ENCODE measurements around the gene CASTOR1.

- TF ChIP-seq, protein P1, sequence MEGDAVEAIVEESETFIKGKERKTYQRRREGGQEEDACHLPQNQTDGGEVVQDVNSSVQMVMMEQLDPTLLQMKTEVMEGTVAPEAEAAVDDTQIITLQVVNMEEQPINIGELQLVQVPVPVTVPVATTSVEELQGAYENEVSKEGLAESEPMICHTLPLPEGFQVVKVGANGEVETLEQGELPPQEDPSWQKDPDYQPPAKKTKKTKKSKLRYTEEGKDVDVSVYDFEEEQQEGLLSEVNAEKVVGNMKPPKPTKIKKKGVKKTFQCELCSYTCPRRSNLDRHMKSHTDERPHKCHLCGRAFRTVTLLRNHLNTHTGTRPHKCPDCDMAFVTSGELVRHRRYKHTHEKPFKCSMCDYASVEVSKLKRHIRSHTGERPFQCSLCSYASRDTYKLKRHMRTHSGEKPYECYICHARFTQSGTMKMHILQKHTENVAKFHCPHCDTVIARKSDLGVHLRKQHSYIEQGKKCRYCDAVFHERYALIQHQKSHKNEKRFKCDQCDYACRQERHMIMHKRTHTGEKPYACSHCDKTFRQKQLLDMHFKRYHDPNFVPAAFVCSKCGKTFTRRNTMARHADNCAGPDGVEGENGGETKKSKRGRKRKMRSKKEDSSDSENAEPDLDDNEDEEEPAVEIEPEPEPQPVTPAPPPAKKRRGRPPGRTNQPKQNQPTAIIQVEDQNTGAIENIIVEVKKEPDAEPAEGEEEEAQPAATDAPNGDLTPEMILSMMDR (conservative IDR thresholded peaks at IDR 0.05): no peak
- no peak for TF ChIP-seq ZFX (IDR thresholded peaks at IDR 0.05)
Observed at GRCh38 chr22:30332551-30332950, 43.2 kb upstream of the CASTOR1 start.
